PC-3 (cell line): ENCODE data around the gene RGS13. TPM values are rescaled to one million over a fixed set of nuclear protein-coding genes. Genes with fewer than 3 reads are reported as not detected.

Source experiments
- ATAC-seq: fragments of 200-7000 bp; cut with Tn5 transposase; 2 replicates; pipeline ENCODE4 v1.9.1; 2020; ENCODE audit warnings: mild to moderate bottlenecking, moderate library complexity
- BruUV-seq: library from RNA; stranded (reverse); fragments of 400-500 nt; replicated peaks from 2 replicates; lab custom pipeline; 2021; lab: Mats Ljungman, UMichigan
- CTCF ChIA-PET: fragments of 300-600 bp; sonication (Branson Sonifier 250); formaldehyde crosslinking; loops from one replicate; lab custom pipeline; 2022; ENCODE audit warnings: antibody characterized with exemption; lab: Charles Lee
- POLR2A ChIA-PET: fragments of 300-600 bp; sonication (Branson Sonifier 250); formaldehyde crosslinking; loops from one replicate; lab custom pipeline; 2022; ENCODE audit warnings: antibody characterized with exemption; ENCODE audit not compliant: unreplicated experiment; lab: Charles Lee
- DNase-seq: peaks from one replicate; pipeline ENCODE4 v3.0.0-alpha.2; 2015
- H2AFZ ChIP-seq: fragments of 300-600 bp; sonication (generic); 2 replicates; pipeline ENCODE4 v1.6.0; 2016; ENCODE audit warnings: antibody characterized with exemption, low read length
- H3F3A ChIP-seq: fragments of 300-600 bp; sonication (generic); one replicate; pipeline ENCODE4 v1.6.0; 2017; ENCODE audit warnings: antibody characterized with exemption, low read length, control low read depth, mild to moderate bottlenecking; ENCODE audit not compliant: unreplicated experiment
- H3K27ac ChIP-seq: fragments of 300-600 bp; sonication (generic); 2 replicates; pipeline ENCODE4 v1.5.1; 2016; ENCODE audit warnings: mild to moderate bottlenecking, low read length
- H3K27me3 ChIP-seq: fragments of 300-600 bp; sonication (generic); 2 replicates; pipeline ENCODE4 v1.6.1; 2016; ENCODE audit warnings: low read length, mixed read lengths
- H3K36me3 ChIP-seq: fragments of 300-600 bp; sonication (generic); 2 replicates; pipeline ENCODE4 v1.6.1; 2016; ENCODE audit warnings: low read depth, mixed run types, low read length, mixed read lengths
- H3K4me1 ChIP-seq: fragments of 300-600 bp; sonication (generic); 2 replicates; pipeline ENCODE4 v1.5.1; 2016; ENCODE audit warnings: low read length; ENCODE audit not compliant: insufficient read depth
- H3K4me2 ChIP-seq: fragments of 300-600 bp; sonication (generic); 2 replicates; pipeline ENCODE4 v1.6.0; 2016; ENCODE audit warnings: low read length
- H3K4me3 ChIP-seq: fragments of 300-600 bp; sonication (generic); 2 replicates; pipeline ENCODE4 v1.5.1; 2016; ENCODE audit warnings: mild to moderate bottlenecking, low read length, mixed read lengths
- H3K79me2 ChIP-seq: fragments of 300-600 bp; sonication (generic); 2 replicates; pipeline ENCODE4 v1.6.1; 2017; ENCODE audit warnings: low read length, mixed read lengths
- H3K9ac ChIP-seq: fragments of 300-600 bp; sonication (generic); 2 replicates; pipeline ENCODE4 v1.6.0; 2016; ENCODE audit warnings: mild to moderate bottlenecking, low read length
- H3K9me2 ChIP-seq: fragments of 300-600 bp; sonication (generic); replicated peaks from 2 replicates; pipeline ENCODE4 v1.6.1; 2016; ENCODE audit warnings: mixed run types, low read length, mixed read lengths
- H3K9me3 ChIP-seq: fragments of 300-600 bp; sonication (generic); 2 replicates; pipeline ENCODE4 v1.6.1; 2016; ENCODE audit warnings: low read length, mixed read lengths
- H4K20me1 ChIP-seq: fragments of 300-600 bp; sonication (generic); 2 replicates; pipeline ENCODE4 v1.6.1; 2016; ENCODE audit warnings: low read length, mixed read lengths
- CTCF ChIP-seq: fragments of 300-600 bp; sonication (generic); conservative IDR thresholded peaks from 2 replicates; pipeline ENCODE4 v1.5.1; 2017; ENCODE audit warnings: antibody characterized with exemption, low read depth, mild to moderate bottlenecking, low read length
- EZH2 ChIP-seq: fragments of 300-600 bp; sonication (generic); IDR thresholded peaks from one replicate; pipeline ENCODE4 v1.6.1; 2017; ENCODE audit warnings: antibody characterized with exemption, mild to moderate bottlenecking, low read length; ENCODE audit not compliant: unreplicated experiment
- EZH2phosphoT487 ChIP-seq: fragments of 300-600 bp; sonication (generic); IDR thresholded peaks from 2 replicates; pipeline ENCODE4 v1.6.1; 2018; ENCODE audit warnings: mild to moderate bottlenecking, antibody characterized with exemption, low read length, borderline replicate concordance
- intact Hi-C: fragments of 100-400 bp; cut with micrococcal nuclease; formaldehyde crosslinking; loops from 2 replicates; pipeline ENCODE4 v1.9.0; 2023
- total RNA-seq: library from RNA; depleted of rRNA; stranded (reverse); fragments of >200 nt; gene quantifications from 2 replicates; pipeline ENCODE4 v1.2.3, GENCODE V29; 2014

Gene RGS13
- total RNA-seq, 1 experiment from 2014 or later: 0.22 TPM

DNA sequence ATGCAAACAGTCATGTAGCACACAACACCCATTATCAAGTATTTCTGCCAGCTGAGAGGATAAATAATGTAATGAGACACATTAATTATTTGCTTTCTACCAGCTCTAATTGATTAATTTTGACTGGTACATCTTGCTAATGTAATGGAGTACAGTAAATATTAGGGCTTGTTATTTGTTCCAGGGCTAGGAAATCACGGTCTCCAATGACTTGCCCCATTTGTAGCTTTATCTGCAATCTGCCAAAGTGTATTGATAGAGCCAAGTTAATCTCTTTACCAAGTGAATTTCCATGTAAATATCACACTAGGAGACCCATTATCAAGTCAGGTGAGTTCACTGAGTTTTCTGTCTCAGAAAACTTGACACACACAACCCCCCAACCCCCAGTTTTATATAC lies 55.1 kb downstream of the RGS13 start:
- H3K9me2 ChIP-seq: no peaks in the 10 kb centered on the region

GRCh38 chr1:192696082-192696481 lies 60.1 kb downstream of the RGS13 start:
- Histone ChIP-seq H2AFZ (no peak overlapping the region), H3K9me3 (no peaks in the 10 kb centered on the region), H3K36me3 (no peaks in the 10 kb centered on the region), H3K4me3 (no peak overlapping the region), H3F3A (no peaks in the 10 kb centered on the region), H4K20me1 (no peaks in the 10 kb centered on the region), H3K27ac (no peak overlapping the region), H3K27me3 (no peaks in the 10 kb centered on the region), H3K79me2 (no peaks in the 10 kb centered on the region), H3K9ac (no peak overlapping the region), H3K4me1 (peaks cover 15% of the 10 kb centered on the region), H3K4me2 (no peak overlapping the region), H3K9me2 (no peaks in the 10 kb centered on the region)
- intact Hi-C loops: no loop called here
- POLR2A ChIA-PET: interaction anchor here (0.7 kb wide), 1 partner anchor 760 kb away, joined by 3 read pairs; no protein-coding TSS in a partner anchor
- DNase-seq (no peak), ATAC-seq (no peak)
- BruUV-seq: no TSS peak
- CTCF ChIA-PET: no interaction called here
- TF ChIP-seq CTCF (no peak), EZH2 (no peak), EZH2phosphoT487 (no peak)

More for the DNA sequence above, 55.1 kb downstream of the RGS13 start:
- Histone ChIP-seq H3F3A (no peaks in the 10 kb centered on the region), H3K4me1 (no peaks in the 10 kb centered on the region), H2AFZ (no peak overlapping the region), H3K9ac (no peak overlapping the region), H3K9me3 (no peaks in the 10 kb centered on the region), H3K36me3 (no peaks in the 10 kb centered on the region), H3K79me2 (no peaks in the 10 kb centered on the region), H3K27ac (no peak overlapping the region), H3K4me3 (no peak overlapping the region), H4K20me1 (no peaks in the 10 kb centered on the region), H3K27me3 (no peaks in the 10 kb centered on the region), H3K4me2 (no peak overlapping the region)
- BruUV-seq: no TSS peak
- intact Hi-C loops: no loop called here
- CTCF ChIA-PET: interaction anchor here (0.6 kb wide), 1 partner anchor 67 kb away, joined by 3 read pairs; no protein-coding TSS in a partner anchor
- POLR2A ChIA-PET: interaction anchor here (0.8 kb wide), 1 partner anchor 11 kb away, joined by 4 read pairs; no protein-coding TSS in a partner anchor
- TF ChIP-seq EZH2 (no peak), CTCF (no peak), EZH2phosphoT487 (no peak)
- ATAC-seq (no peak), DNase-seq (no peak)

- Histone ChIP-seq H3K27me3 (no peaks in the 10 kb centered on the region), H3K9ac (no peak overlapping the region), H3K9me2 (no peaks in the 10 kb centered on the region), H3F3A (peaks cover 8% of the 10 kb centered on the region), H3K4me2 (no peak overlapping the region), H2AFZ (no peak overlapping the region), H4K20me1 (no peaks in the 10 kb centered on the region), H3K4me3 (no peak overlapping the region), H3K79me2 (no peaks in the 10 kb centered on the region), H3K27ac (no peak overlapping the region), H3K4me1 (peaks cover 28% of the 10 kb centered on the region), H3K36me3 (no peaks in the 10 kb centered on the region), H3K9me3 (no peaks in the 10 kb centered on the region)
- ATAC-seq: no peak
- DNase-seq: no peak
- ChIA-PET CTCF (no interaction called here), POLR2A (no interaction called here)
- BruUV-seq: no TSS peak
- intact Hi-C loops: no loop called here
- TF ChIP-seq EZH2 (no peak), CTCF (no peak), EZH2phosphoT487 (no peak)
Measured at GRCh38 chr1:192697771-192698170, 61.8 kb downstream of the RGS13 start.
